RKO (cell line): ENCODE measurements around the gene SLIT3.
"Not testable (repeated sequence)": the region's sequence is repeated elsewhere in the genome, so short reads cannot be mapped to it uniquely, and the experiment has no call there.

Experiments used
- DNase-seq: peaks from one replicate; pipeline ENCODE4 v3.0.0-alpha.2; 2016; ENCODE audit warnings: low spot score

The SLIT3 gene

GRCh38 chr5:168638846-168639245, 662.1 kb downstream of the SLIT3 start:
- DNase-seq: not testable (repeated sequence)

- no peak for DNase-seq
Observed at GRCh38 chr5:168637793-168638192, 663.1 kb downstream of the SLIT3 start.

- DNase-seq: no peak
Observed at GRCh38 chr5:168637281-168637680, 663.7 kb downstream of the SLIT3 start.

- not testable (repeated sequence) for DNase-seq
Observed at GRCh38 chr5:168630958-168631357, 670.0 kb downstream of the SLIT3 start.

GRCh38 chr5:168624850-168625364, 676.0 kb downstream of the SLIT3 start:
- no peak for DNase-seq

GRCh38 chr5:168620807-168621206, 680.1 kb downstream of the SLIT3 start:
- no peak for DNase-seq

GRCh38 chr5:168614661-168615060, 686.3 kb downstream of the SLIT3 start:
- DNase-seq: no peak

- no peak for DNase-seq
Observed at GRCh38 chr5:168613996-168614395, 686.9 kb downstream of the SLIT3 start.

- no peak for DNase-seq
Observed at GRCh38 chr5:168613396-168613795, 687.5 kb downstream of the SLIT3 start.

- no peak for DNase-seq
Observed at GRCh38 chr5:168612996-168613395, 687.9 kb downstream of the SLIT3 start.

GRCh38 chr5:168612123-168612522, 688.8 kb downstream of the SLIT3 start:
- no peak for DNase-seq
